ENCODE measurements around the gene MMEL1. TPM values are rescaled to one million over a fixed set of nuclear protein-coding genes. Genes with fewer than 3 reads are reported as not detected.
A peak's percentile ranks its signal among the peaks of the same experiment; 100 is the strongest.

MMEL1 gene
- total RNA-seq, 2 donors from 2014 or later = not detected

DNA sequence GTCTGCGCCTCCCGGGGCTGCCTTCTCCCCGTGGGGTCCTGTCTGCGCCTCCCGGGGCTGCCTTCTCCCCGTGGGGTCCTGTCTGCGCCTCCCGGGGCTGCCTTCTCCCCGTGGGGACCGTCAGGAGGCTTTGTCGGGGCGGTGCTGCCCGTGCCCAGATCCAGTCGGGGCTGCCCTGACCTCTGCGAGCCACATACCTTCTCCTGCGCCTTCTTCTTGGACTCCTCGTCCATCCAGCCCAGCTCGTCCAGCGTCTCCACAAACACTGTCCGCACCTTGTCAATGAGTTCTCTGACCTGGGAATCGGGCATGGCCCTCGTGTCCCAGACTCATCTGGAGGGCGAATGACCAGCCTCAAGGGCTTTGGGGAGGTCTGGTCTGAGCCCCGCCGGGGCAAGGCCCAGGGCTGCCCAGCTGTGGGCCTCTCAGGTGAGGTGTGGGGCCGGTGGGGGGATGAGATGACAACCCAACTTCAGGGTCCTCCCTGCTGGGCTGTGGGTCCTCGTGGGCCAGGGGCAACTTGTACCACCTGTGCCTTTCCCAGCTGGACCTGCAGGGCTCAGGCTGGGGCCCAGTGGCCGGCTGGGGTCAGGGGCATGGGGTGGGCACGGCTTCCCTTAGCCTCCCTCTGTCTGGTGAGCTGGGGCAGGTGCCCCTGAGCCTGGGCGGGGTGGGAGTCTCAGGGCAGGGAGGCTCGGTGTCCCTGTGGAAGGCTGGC lies 36.8 kb downstream of the MMEL1 start:
- H3K9me3 ChIP-seq = no peaks in the 10 kb centered on the region
- H3K27me3 ChIP-seq = no peaks in the 10 kb centered on the region
- ATAC-seq (no peak), DNase-seq (no peak)
- H3K4me1 ChIP-seq = peaks cover 15% of the 10 kb centered on the region
- WGBS, 2 donors = 77 to 91% methylated on average over 22 to 31 of the region's 31 CpGs
- intact Hi-C loops (cut with DNase I) = no loop called here
- TF ChIP-seq, protein P1, sequence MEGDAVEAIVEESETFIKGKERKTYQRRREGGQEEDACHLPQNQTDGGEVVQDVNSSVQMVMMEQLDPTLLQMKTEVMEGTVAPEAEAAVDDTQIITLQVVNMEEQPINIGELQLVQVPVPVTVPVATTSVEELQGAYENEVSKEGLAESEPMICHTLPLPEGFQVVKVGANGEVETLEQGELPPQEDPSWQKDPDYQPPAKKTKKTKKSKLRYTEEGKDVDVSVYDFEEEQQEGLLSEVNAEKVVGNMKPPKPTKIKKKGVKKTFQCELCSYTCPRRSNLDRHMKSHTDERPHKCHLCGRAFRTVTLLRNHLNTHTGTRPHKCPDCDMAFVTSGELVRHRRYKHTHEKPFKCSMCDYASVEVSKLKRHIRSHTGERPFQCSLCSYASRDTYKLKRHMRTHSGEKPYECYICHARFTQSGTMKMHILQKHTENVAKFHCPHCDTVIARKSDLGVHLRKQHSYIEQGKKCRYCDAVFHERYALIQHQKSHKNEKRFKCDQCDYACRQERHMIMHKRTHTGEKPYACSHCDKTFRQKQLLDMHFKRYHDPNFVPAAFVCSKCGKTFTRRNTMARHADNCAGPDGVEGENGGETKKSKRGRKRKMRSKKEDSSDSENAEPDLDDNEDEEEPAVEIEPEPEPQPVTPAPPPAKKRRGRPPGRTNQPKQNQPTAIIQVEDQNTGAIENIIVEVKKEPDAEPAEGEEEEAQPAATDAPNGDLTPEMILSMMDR (IDR thresholded peaks at IDR 0.05) = no peak
- no peak for TF ChIP-seq POLR2A (IDR thresholded peaks at IDR 0.05)
- no peak overlapping the region for H3K4me3 ChIP-seq
- H3K27ac ChIP-seq = no peak overlapping the region
- H3K36me3 ChIP-seq (replicated peaks in 1 of 2; ENCODE audit: insufficient read depth in 1 of 2, low read depth in 2 of 2) = no peaks in the 10 kb centered on the region

DNA sequence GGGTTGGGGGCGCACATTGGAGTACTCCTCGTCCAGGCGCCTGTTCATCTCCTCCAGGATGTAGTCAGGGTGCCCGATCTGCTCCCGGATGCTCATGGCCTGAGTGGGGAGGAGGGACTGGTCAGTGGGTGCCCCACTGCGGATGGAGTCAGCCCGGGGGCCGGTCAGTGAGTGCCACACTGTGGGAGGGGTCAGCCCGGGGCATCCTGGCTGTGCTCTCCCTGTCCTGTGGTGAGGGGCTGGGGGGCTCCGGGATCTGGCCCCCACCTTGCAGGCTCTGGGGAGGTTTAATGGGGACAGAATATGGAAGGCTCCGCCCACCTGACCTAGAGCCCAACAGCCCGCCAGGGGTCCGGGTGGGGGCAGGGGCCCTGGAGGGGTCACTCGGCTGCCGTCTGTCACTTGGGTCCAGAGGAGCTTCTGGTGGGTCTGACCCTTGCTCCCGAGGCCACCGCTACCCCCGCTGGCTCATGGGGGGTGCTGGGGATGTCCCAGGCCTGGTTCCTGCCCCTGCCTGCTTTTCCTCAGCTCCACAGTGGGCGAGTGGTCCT lies 37.5 kb downstream of the MMEL1 start:
- intact Hi-C loops (cut with DNase I) = no loop called here

DNA sequence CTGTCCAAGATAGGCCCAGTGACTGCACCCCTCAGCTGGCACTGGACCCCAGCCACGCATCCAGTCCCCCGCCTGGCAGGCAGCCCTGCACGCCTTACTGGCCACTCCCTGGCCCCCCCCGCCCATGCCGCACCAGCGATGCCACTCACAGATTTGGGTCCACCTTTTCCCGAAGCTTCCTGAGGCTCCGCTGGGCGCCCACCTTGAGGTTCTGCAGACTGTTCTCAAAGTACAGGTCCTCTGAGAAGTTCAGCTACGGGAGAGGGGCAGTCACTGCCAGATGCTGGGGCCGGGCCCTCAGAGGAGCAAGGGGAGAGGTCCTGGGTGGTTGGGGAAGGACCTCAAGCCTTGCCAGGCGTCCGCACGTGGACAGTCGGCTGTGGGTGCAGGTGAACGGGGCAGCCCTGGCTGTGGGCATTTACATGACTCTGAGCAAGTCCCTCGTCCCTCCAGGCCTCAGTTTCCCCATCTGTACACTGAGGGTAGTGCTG lies 38.1 kb downstream of the MMEL1 start:
- no peaks in the 10 kb centered on the region for H3K36me3 ChIP-seq (replicated peaks in 1 of 2; ENCODE audit: insufficient read depth in 1 of 2, low read depth in 2 of 2)
- peaks cover 15% of the 10 kb centered on the region for H3K4me1 ChIP-seq
- 76 to 77% methylated on average over 6 to 17 of the region's 17 CpGs for WGBS, 2 donors
- no peak overlapping the region for H3K27ac ChIP-seq
- H3K4me3 ChIP-seq = no peak overlapping the region
- DNase-seq = peak in 2 of 4 donors; percentile 5 to 9
- no peaks in the 10 kb centered on the region for H3K9me3 ChIP-seq
- intact Hi-C loops (cut with DNase I) = no loop called here
- H3K27me3 ChIP-seq = no peaks in the 10 kb centered on the region
- no peak for TF ChIP-seq POLR2A (IDR thresholded peaks at IDR 0.05)
- TF ChIP-seq, protein P1 (IDR thresholded peaks at IDR 0.05) = no peak
- ATAC-seq = no peak

More for the DNA sequence above, 37.5 kb downstream of the MMEL1 start:
- H3K27ac ChIP-seq = no peak overlapping the region
- TF ChIP-seq, protein P1 (IDR thresholded peaks at IDR 0.05) = no peak
- no peak for TF ChIP-seq POLR2A (IDR thresholded peaks at IDR 0.05)
- no peak for ATAC-seq
- no peaks in the 10 kb centered on the region for H3K36me3 ChIP-seq (replicated peaks in 1 of 2; ENCODE audit: insufficient read depth in 1 of 2, low read depth in 2 of 2)
- DNase-seq = peak in 1 of 4 donors; percentile 2
- H3K4me1 ChIP-seq = peaks cover 15% of the 10 kb centered on the region
- no peaks in the 10 kb centered on the region for H3K9me3 ChIP-seq
- no peaks in the 10 kb centered on the region for H3K27me3 ChIP-seq
- H3K4me3 ChIP-seq = no peak overlapping the region
- 75 to 87% methylated on average over 3 to 18 of the region's 19 CpGs for WGBS, 2 donors

DNA sequence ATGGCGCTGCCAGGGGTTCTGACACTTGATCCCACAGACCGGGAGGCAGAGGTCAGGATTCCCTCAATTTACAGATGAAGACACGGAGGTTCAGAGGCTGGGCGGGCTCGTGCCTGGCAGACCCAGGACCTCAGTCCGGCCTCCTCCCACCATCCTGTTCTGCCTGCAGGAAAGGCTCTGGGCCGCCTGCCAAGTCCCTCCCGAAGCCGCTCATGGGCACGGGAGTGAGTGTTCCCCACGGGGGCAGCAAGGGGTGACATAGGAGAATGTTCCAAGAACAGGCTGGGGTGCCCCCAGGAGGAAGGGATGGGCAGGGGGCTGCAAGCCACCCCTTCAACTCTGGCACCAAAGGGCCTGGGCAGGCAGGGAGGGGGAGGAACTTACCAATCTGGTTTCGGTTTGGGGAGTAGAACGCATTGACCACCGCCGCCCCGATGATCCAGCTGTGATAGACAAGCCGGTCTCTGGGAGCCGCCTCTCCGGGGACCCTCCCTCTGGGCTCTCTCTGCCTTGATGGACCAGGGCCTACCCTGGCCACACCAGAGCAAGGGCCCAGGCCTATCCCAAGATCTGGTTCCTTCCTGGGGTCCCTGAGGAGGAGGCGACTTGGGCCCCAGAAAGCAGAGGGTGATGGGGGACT lies 38.7 kb downstream of the MMEL1 start:
- 51 to 60% methylated on average over 2 to 19 of the region's 20 CpGs for WGBS, 2 donors
- no peaks in the 10 kb centered on the region for H3K27me3 ChIP-seq
- ATAC-seq = peak; percentile 19
- H3K4me1 ChIP-seq = peaks cover 15% of the 10 kb centered on the region
- no peaks in the 10 kb centered on the region for H3K36me3 ChIP-seq (replicated peaks in 1 of 2; ENCODE audit: insufficient read depth in 1 of 2, low read depth in 2 of 2)
- no peak overlapping the region for H3K4me3 ChIP-seq
- intact Hi-C loops (cut with DNase I) = no loop called here
- DNase-seq = peak in 3 of 4 donors; percentile 43 to 65 (median 62)
- H3K9me3 ChIP-seq = no peaks in the 10 kb centered on the region
- TF ChIP-seq, protein P1 (IDR thresholded peaks at IDR 0.05) = no peak
- TF ChIP-seq POLR2A (IDR thresholded peaks at IDR 0.05) = no peak
- H3K27ac ChIP-seq = no peak overlapping the region

All from body of pancreas (tissue), 4 donors.